ENCODE data around the gene PIGV.

GRCh38 chr1:26772687-26773086 lies 15.1 kb upstream of the PIGV start:
- TF ChIP-seq CTCF (IDR thresholded peaks at IDR 0.05) (no peak), POLR2A (IDR thresholded peaks at IDR 0.05; ENCODE audit: low read depth) (no peak), POLR2AphosphoS5 (IDR thresholded peaks at IDR 0.05) (peak in 1 of 2 donors; percentile 73), EP300 (IDR thresholded peaks at IDR 0.05) (no peak)

Measured in esophagus muscularis mucosa (tissue), 4 donors.